IMR-90 (cell line): ENCODE results near the gene ERBB4. TPM values are rescaled to one million over a fixed set of nuclear protein-coding genes. Genes with fewer than 3 reads are reported as not detected.

Experiments used
- ATAC-seq: fragments of 200-7000 bp; cut with Tn5 transposase; 2 replicates; pipeline ENCODE4 v1.9.1; 2020; ENCODE audit warnings: low read depth, mild to moderate bottlenecking, moderate library complexity
- BruUV-seq: library from RNA; stranded (reverse); fragments of 400-500 nt; replicated peaks from 2 replicates; lab custom pipeline; 2021; lab: Mats Ljungman, UMichigan
- CTCF ChIA-PET: fragments of 300-600 bp; formaldehyde crosslinking; extraction: SDS; loops from one replicate; lab custom pipeline; 2021; ENCODE audit warnings: antibody characterized with exemption; lab: Yijun Ruan, JAX
- POLR2A ChIA-PET: fragments of 300-600 bp; sonication (Branson Sonifier 250); formaldehyde crosslinking; loops from one replicate; lab custom pipeline; 2022; ENCODE audit warnings: antibody characterized with exemption; ENCODE audit not compliant: unreplicated experiment; lab: Charles Lee
- DNase-seq: peaks from one replicate; pipeline ENCODE4 v3.0.0; 2013
- H2AFZ ChIP-seq: replicated peaks from 2 replicates; pipeline ENCODE3; 2013; ENCODE audit warnings: low read length, mild to moderate bottlenecking; ENCODE audit not compliant: poor library complexity
- H2AK5ac ChIP-seq: 2 replicates; pipeline ENCODE4 v1.6.1; 2013; ENCODE audit warnings: low read depth, low read length, inconsistent platforms
- H2AK9ac ChIP-seq: replicated peaks from 2 replicates; pipeline ENCODE3; 2013; ENCODE audit warnings: mild to moderate bottlenecking, low read depth, low read length, moderate library complexity; ENCODE audit not compliant: poor library complexity
- H2BK120ac ChIP-seq: 2 replicates; pipeline ENCODE4 v1.6.1; 2013; ENCODE audit warnings: low read depth, low read length, inconsistent platforms
- H2BK15ac ChIP-seq: 3 replicates; pipeline ENCODE4 v1.6.1; 2013; ENCODE audit warnings: low read depth, low read length, inconsistent platforms
- H2BK20ac ChIP-seq: 2 replicates; pipeline ENCODE4 v1.6.1; 2013; ENCODE audit warnings: low read depth, mild to moderate bottlenecking, inconsistent platforms, low read length, moderate library complexity
- H2BK5ac ChIP-seq: 2 replicates; pipeline ENCODE4 v1.6.1; 2013; ENCODE audit warnings: mild to moderate bottlenecking, low read depth, low read length, inconsistent platforms; ENCODE audit not compliant: poor library complexity, severe bottlenecking
- H3K14ac ChIP-seq: replicated peaks from 2 replicates; pipeline ENCODE4 v1.6.1; 2013; ENCODE audit warnings: low read depth, low read length, inconsistent platforms
- H3K18ac ChIP-seq: 2 replicates; pipeline ENCODE4 v1.6.1; 2013; ENCODE audit warnings: low read depth, low read length, control low read depth
- H3K23ac ChIP-seq: 2 replicates; pipeline ENCODE4 v1.6.1; 2013; ENCODE audit warnings: low read depth, low read length, inconsistent platforms
- H3K27ac ChIP-seq: 2 replicates; pipeline ENCODE4 v1.5.1; 2013; ENCODE audit warnings: mild to moderate bottlenecking, control low read depth, low read length; ENCODE audit not compliant: insufficient read depth
- H3K27me3 ChIP-seq: 2 replicates; pipeline ENCODE4 v1.6.1; 2013; ENCODE audit warnings: low read length; ENCODE audit not compliant: control insufficient read depth, insufficient read depth
- H3K36me3 ChIP-seq: 2 replicates; pipeline ENCODE4 v1.6.1; 2013; ENCODE audit warnings: low read length, mixed read lengths; ENCODE audit not compliant: control insufficient read depth, insufficient read depth
- H3K4ac ChIP-seq: 2 replicates; pipeline ENCODE4 v1.6.1; 2013; ENCODE audit warnings: low read depth, low read length, inconsistent platforms
- H3K4me1 ChIP-seq: 2 replicates; pipeline ENCODE4 v1.6.1; 2013; ENCODE audit warnings: low read length, mixed read lengths; ENCODE audit not compliant: control insufficient read depth, insufficient read depth
- H3K4me2 ChIP-seq: 2 replicates; pipeline ENCODE4 v1.6.1; 2013; ENCODE audit warnings: low read depth, mild to moderate bottlenecking, control low read depth, low read length, moderate library complexity
- H3K4me3 ChIP-seq: 2 replicates; pipeline ENCODE4 v1.5.1; 2013; ENCODE audit warnings: low read depth, mild to moderate bottlenecking, control low read depth, low read length, moderate library complexity; ENCODE audit not compliant: insufficient read depth
- H3K56ac ChIP-seq: 2 replicates; pipeline ENCODE4 v1.6.1; 2013; ENCODE audit warnings: low read length, inconsistent platforms; ENCODE audit not compliant: insufficient read depth; ENCODE audit errors: extremely low read depth
- H3K79me1 ChIP-seq, 2 experiments: 2 replicates each; pipeline ENCODE4 v1.6.1; 2013; ENCODE audit warnings: low read length in 2 of 2, inconsistent platforms in 1 of 2, low read depth in 1 of 2
- H3K9ac ChIP-seq: 2 replicates; pipeline ENCODE4 v1.6.1; 2013; ENCODE audit warnings: low read depth, low read length, control low read depth
- H3K9me1 ChIP-seq: 2 replicates; pipeline ENCODE4 v1.6.1; 2013; ENCODE audit warnings: low read length, inconsistent platforms; ENCODE audit not compliant: insufficient read depth
- H3K9me3 ChIP-seq: 2 replicates; pipeline ENCODE4 v1.6.1; 2013; ENCODE audit warnings: low read length; ENCODE audit not compliant: control insufficient read depth, insufficient read depth
- H4K20me1 ChIP-seq: 2 replicates; pipeline ENCODE4 v1.6.1; 2013; ENCODE audit warnings: low read length, inconsistent platforms; ENCODE audit not compliant: insufficient read depth
- H4K5ac ChIP-seq: 2 replicates; pipeline ENCODE4 v1.6.1; 2013; ENCODE audit warnings: mild to moderate bottlenecking, low read depth, low read length, control low read depth
- H4K8ac ChIP-seq, 2 experiments: 2 replicates each; pipeline ENCODE4 v1.6.1; 2013; ENCODE audit warnings: low read depth in 2 of 2, low read length in 2 of 2, control low read depth in 1 of 2, inconsistent platforms in 1 of 2
- H4K91ac ChIP-seq: 2 replicates; pipeline ENCODE4 v1.6.1; 2013; ENCODE audit warnings: low read depth, low read length, inconsistent platforms; ENCODE audit not compliant: insufficient read depth
- MXI1 ChIP-seq: IDR thresholded peaks from 2 replicates; pipeline ENCODE4 v1.6.1; 2012; ENCODE audit warnings: low read depth, mild to moderate bottlenecking, low read length, moderate library complexity, borderline replicate concordance
- NFE2L2 ChIP-seq: fragments of 150-350 bp; IDR thresholded peaks from 2 replicates; pipeline ENCODE4 v1.6.1; 2016; ENCODE audit warnings: low read depth, mild to moderate bottlenecking, low read length
- RAD21 ChIP-seq: IDR thresholded peaks from 2 replicates; pipeline ENCODE4 v1.6.1; 2012; ENCODE audit warnings: low read length, improper control_type of control experiment
- RCOR1 ChIP-seq: IDR thresholded peaks from 2 replicates; pipeline ENCODE4 v1.6.1; 2012; ENCODE audit warnings: mild to moderate bottlenecking, low read length, improper control_type of control experiment; ENCODE audit not compliant: insufficient replicate concordance
- WGBS, 2 experiments: methylation state at CpG; one replicate each; pipeline versions ENCODE4 v1.1.5 to v1.1.7; 2013; ENCODE audit warnings: missing lambda C conversion rate in 2 of 2; ENCODE audit not compliant: insufficient read length in 1 of 2; ENCODE audit errors: extremely low coverage in 2 of 2; 5-methylcytosine and 5-hydroxymethylcytosine counted together
- dilution Hi-C: fragments of 300-500 bp; cut with HindIII; formaldehyde crosslinking; loops from one replicate; pipeline ENCODE4 v1.14.3; 2018; ENCODE audit warnings: low sequenced_read_pairs; ENCODE audit not compliant: unreplicated experiment
- in situ Hi-C: fragments of 300-500 bp; cut with MboI; formaldehyde crosslinking; loops from 3 replicates; pipeline ENCODE4 v1.14.3; 2019; ENCODE audit warnings: low sequenced_read_pairs, inconsistent platforms, mixed read lengths
- intact Hi-C: fragments of 100-400 bp; cut with micrococcal nuclease; formaldehyde crosslinking; loops from 2 replicates; pipeline ENCODE4 v1.10.0; 2022
- polyA plus RNA-seq, 3 experiments: library from polyadenylated mRNA; depleted of rRNA; stranded (reverse); fragments of >200 nt; gene quantifications; 2 replicates each; pipeline ENCODE4 v1.2.3, GENCODE V29; 2012; ENCODE audit warnings: low replicate concordance in 1 of 3
- total RNA-seq: library from RNA; depleted of rRNA; stranded (reverse); fragments of >200 nt; gene quantifications from 2 replicates; pipeline ENCODE4 v1.2.3, GENCODE V29; 2012

Gene ERBB4
- total and polyA plus RNA-seq, 2 of the 4 experiments (the other 2 are of a cell fraction) = not detected

DNA sequence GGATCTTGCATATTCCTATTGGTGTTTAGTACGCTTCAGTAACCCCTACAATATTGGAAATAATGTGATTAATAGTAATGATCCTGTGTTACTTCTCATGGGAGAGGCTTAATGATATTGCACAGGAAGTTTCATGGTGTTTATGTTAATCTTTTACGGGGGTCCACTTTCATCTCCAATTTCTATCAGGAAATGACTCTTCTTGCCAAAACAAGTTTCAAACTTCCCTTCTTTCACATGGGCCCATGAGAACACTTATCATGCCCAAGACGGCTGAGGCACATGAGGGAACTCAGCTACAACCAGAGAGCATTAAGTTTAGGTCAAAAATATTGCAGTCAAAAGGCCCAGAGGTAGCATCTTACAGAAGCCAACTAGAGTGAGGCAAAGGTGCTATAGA, 7.6 kb downstream of the ERBB4 start:
- H3K27me3 ChIP-seq = peaks cover 7% of the 10 kb centered on the region
- dilution Hi-C loops (no loop called here), intact Hi-C loops (no loop called here), in situ Hi-C loops (no loop called here)
- H4K91ac ChIP-seq = no peak overlapping the region
- POLR2A ChIA-PET = no interaction called here
- H2AK9ac ChIP-seq = no peak overlapping the region
- H2AFZ ChIP-seq = no peak overlapping the region
- H3K56ac ChIP-seq = no peak overlapping the region
- DNase-seq = no peak
- no peak overlapping the region for H3K23ac ChIP-seq
- H4K20me1 ChIP-seq = no peaks in the 10 kb centered on the region
- no peak overlapping the region for H3K18ac ChIP-seq
- H2BK120ac ChIP-seq = no peak overlapping the region
- WGBS, 2 experiments = no CpG with 5 or more reads among the region's 3 CpGs
- BruUV-seq = no TSS peak
- no peak overlapping the region for H2BK20ac ChIP-seq
- no peak for ATAC-seq
- H3K4me1 ChIP-seq = no peaks in the 10 kb centered on the region
- H3K79me1 ChIP-seq = no peaks in the 10 kb centered on the region
- CTCF ChIA-PET = no interaction called here
- no peak overlapping the region for H3K4me3 ChIP-seq
- H3K9ac ChIP-seq = no peak overlapping the region
- no peak overlapping the region for H2BK5ac ChIP-seq
- H3K36me3 ChIP-seq = no peaks in the 10 kb centered on the region
- no peak overlapping the region for H3K14ac ChIP-seq
- H2AK5ac ChIP-seq = no peak overlapping the region
- no peak overlapping the region for H4K5ac ChIP-seq
- H3K4me2 ChIP-seq = no peak overlapping the region
- TF ChIP-seq RCOR1 (no peak), NFE2L2 (no peak), MXI1 (no peak), RAD21 (no peak)
- no peak overlapping the region for H2BK15ac ChIP-seq
- H3K9me1 ChIP-seq = no peaks in the 10 kb centered on the region
- no peak overlapping the region for H3K4ac ChIP-seq
- no peak overlapping the region for H3K27ac ChIP-seq
- H4K8ac ChIP-seq = no peak overlapping the region
- H3K9me3 ChIP-seq = no peaks in the 10 kb centered on the region
